NCI-H2196 (cell line): ENCODE results near the gene OR51B6.
"Not testable (repeated sequence)": the region's sequence is repeated elsewhere in the genome, so short reads cannot be mapped to it uniquely, and the experiment has no call there.

Experiments
- DNase-seq: peaks from one replicate; lab custom pipeline; 2025; ENCODE audit not compliant: unreplicated experiment; lab: John Stamatoyannopoulos, UW

OR51B6 gene

GRCh38 chr11:5363679-5364078 lies 12.4 kb downstream of the OR51B6 start:
- DNase-seq = no peak

- DNase-seq = no peak
These were observed 12.9 kb downstream of the OR51B6 start for GRCh38 chr11:5364214-5364613.

- not testable (repeated sequence) for DNase-seq
These were observed 15.1 kb downstream of the OR51B6 start for GRCh38 chr11:5366365-5366764.

- DNase-seq = no peak
These were observed 15.5 kb downstream of the OR51B6 start for GRCh38 chr11:5366856-5367255.

- DNase-seq = no peak
These were observed 16.3 kb downstream of the OR51B6 start for GRCh38 chr11:5367448-5368074.

- no peak for DNase-seq
These were observed 17.3 kb downstream of the OR51B6 start for GRCh38 chr11:5368502-5369043.

- no peak for DNase-seq
These were observed 18.5 kb downstream of the OR51B6 start for GRCh38 chr11:5369789-5370188.

GRCh38 chr11:5380740-5381342 lies 29.5 kb downstream of the OR51B6 start:
- DNase-seq = peak; percentile 51

GRCh38 chr11:5383576-5383975 lies 32.3 kb downstream of the OR51B6 start, which contains the start of gene OR51M1:
OR51M1 (plus strand) TSS chr11:5383812; CDS start chr11:5389399, 5,587 bp downstream.
- no peak for DNase-seq

GRCh38 chr11:5384335-5384734 lies 33.0 kb downstream of the OR51B6 start:
- no peak for DNase-seq

- no peak for DNase-seq
These were observed 38.9 kb downstream of the OR51B6 start for GRCh38 chr11:5390210-5390609.

GRCh38 chr11:5394091-5394490 lies 42.8 kb downstream of the OR51B6 start:
- no peak for DNase-seq

GRCh38 chr11:5398936-5399335 lies 47.6 kb downstream of the OR51B6 start:
- DNase-seq = no peak
